VCaP (cell line): ENCODE data around the gene FSTL5.

Experiments used
- H3K27ac ChIP-seq: fragments of 450-650 bp; 2 replicates; pipeline ENCODE4 v1.5.1; 2017
- CTCF ChIP-seq: fragments of 450-650 bp; conservative IDR thresholded peaks from 2 replicates; pipeline ENCODE4 v1.5.1; 2017; ENCODE audit warnings: mild to moderate bottlenecking, moderate library complexity

FSTL5 gene

GRCh38 chr4:162157241-162157640, 6.6 kb downstream of the FSTL5 start:
- no peak for TF ChIP-seq CTCF
- no peak overlapping the region for H3K27ac ChIP-seq

- TF ChIP-seq CTCF, result no peak
- H3K27ac ChIP-seq, result no peak overlapping the region
These were observed 8.8 kb downstream of the FSTL5 start for GRCh38 chr4:162154862-162155540.

- no peak for TF ChIP-seq CTCF
- H3K27ac ChIP-seq, result no peak overlapping the region
These were observed 11.9 kb downstream of the FSTL5 start for GRCh38 chr4:162151850-162152249.

GRCh38 chr4:162151386-162151785, 12.4 kb downstream of the FSTL5 start:
- no peak for TF ChIP-seq CTCF
- H3K27ac ChIP-seq, result no peak overlapping the region

GRCh38 chr4:162149644-162150043, 14.2 kb downstream of the FSTL5 start:
- no peak for TF ChIP-seq CTCF
- no peak overlapping the region for H3K27ac ChIP-seq

GRCh38 chr4:162140051-162140683, 23.6 kb downstream of the FSTL5 start:
- H3K27ac ChIP-seq, result no peak overlapping the region
- no peak for TF ChIP-seq CTCF

GRCh38 chr4:162139412-162139811, 24.4 kb downstream of the FSTL5 start:
- H3K27ac ChIP-seq, result no peak overlapping the region
- no peak for TF ChIP-seq CTCF
